Stomach (tissue), 4 donors: ENCODE measurements around the gene EFNA4.

Experiments
- EP300 ChIP-seq: sonication (generic); formaldehyde crosslinking; IDR thresholded peaks from one replicate; pipeline ENCODE4 v1.6.1; 2017; ENCODE audit warnings: antibody characterized with exemption
- POLR2A ChIP-seq, 4 donors: fragments of 450-650 bp; IDR thresholded peaks; one replicate each; pipeline ENCODE4 v1.6.1; 2016; ENCODE audit warnings: antibody characterized with exemption in 4 of 4, control low read depth in 2 of 4, mild to moderate bottlenecking in 1 of 4, moderate library complexity in 1 of 4
- TF ChIP-seq, protein P1 (sequence below), 7 experiments: fragments of 450-650 bp in 4 of 7; fragments of 200-600 bp in 3 of 7; sonication (generic) in 3 of 7; IDR thresholded peaks; one replicate each; pipeline ENCODE4 v1.5.1; 2016 to 2019; ENCODE audit warnings: antibody characterized with exemption in 7 of 7, control low read depth in 2 of 7, mild to moderate bottlenecking in 1 of 7

DNA sequence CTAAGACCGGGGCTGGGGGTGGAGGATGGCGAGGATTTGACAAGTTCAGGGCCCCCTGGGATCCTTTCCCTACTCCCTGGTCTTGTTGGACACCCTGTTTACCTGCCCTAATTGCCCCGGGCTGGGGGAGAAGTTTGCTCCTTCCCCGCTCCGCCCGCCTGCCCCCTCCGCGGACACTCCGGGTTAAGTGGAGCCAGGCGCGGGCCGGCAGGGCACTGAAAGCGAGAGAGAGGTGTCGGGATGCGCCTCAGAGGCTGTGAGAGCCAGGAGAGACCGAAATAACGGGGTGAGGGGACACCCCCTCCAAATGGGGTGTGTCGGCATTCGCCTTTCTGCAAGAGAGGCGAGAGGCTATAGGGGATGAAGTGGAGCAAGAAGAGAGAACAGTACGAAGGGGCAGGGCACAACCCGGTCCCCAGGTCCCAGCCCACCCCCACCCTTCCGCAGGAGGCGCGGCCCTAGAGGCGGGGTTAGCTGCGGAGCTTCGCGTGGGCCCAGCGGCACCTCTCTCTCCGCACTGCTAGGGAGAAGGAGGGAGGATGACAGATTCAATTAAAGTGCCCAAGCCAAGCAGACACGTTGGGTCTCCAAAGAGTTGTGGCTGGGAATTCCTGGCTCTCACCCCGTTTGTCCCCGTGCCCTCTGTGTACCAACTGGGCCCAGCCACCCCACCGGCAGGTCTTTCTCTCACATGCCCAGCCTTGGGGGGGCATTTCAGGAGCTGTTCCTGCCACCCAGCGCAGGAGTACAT lies 18.9 kb downstream of the EFNA4 start:
- TF ChIP-seq, protein P1, sequence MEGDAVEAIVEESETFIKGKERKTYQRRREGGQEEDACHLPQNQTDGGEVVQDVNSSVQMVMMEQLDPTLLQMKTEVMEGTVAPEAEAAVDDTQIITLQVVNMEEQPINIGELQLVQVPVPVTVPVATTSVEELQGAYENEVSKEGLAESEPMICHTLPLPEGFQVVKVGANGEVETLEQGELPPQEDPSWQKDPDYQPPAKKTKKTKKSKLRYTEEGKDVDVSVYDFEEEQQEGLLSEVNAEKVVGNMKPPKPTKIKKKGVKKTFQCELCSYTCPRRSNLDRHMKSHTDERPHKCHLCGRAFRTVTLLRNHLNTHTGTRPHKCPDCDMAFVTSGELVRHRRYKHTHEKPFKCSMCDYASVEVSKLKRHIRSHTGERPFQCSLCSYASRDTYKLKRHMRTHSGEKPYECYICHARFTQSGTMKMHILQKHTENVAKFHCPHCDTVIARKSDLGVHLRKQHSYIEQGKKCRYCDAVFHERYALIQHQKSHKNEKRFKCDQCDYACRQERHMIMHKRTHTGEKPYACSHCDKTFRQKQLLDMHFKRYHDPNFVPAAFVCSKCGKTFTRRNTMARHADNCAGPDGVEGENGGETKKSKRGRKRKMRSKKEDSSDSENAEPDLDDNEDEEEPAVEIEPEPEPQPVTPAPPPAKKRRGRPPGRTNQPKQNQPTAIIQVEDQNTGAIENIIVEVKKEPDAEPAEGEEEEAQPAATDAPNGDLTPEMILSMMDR (IDR thresholded peaks at IDR 0.05) = no peak
- TF ChIP-seq POLR2A (IDR thresholded peaks at IDR 0.05) (no peak), EP300 (no peak)
